ENCODE measurements around the gene MMP14.

Gene MMP14

GRCh38 chr14:22886500-22887259 lies 50.3 kb downstream of the MMP14 start:
- TF ChIP-seq POLR2A (IDR thresholded peaks at IDR 0.05; ENCODE audit: extremely low read depth, insufficient read length) (peak; percentile 56), MAX (IDR thresholded peaks at IDR 0.05; ENCODE audit: low read depth, low read length) (peak; percentile 42; the same call in 1 of the 2 replicates), CTCF (IDR thresholded peaks at IDR 0.05; ENCODE audit: low read depth, low read length) (no peak), MYC (IDR thresholded peaks at IDR 0.05; ENCODE audit: low read depth, low read length) (no peak)
- H3K4me3 ChIP-seq (ENCODE audit: low read depth, low read length), result peak overlapping the region; percentile 85
- DNase-seq (ENCODE audit: low read depth), result peak; percentile 87

GRCh38 chr14:22887260-22887989 lies 51.0 kb downstream of the MMP14 start:
- DNase-seq (ENCODE audit: low read depth), result peak; percentile 91
- peak overlapping the region; percentile 85 for H3K4me3 ChIP-seq (ENCODE audit: low read depth, low read length)
- TF ChIP-seq CTCF (IDR thresholded peaks at IDR 0.05; ENCODE audit: low read depth, low read length), result no peak
- TF ChIP-seq MAX (IDR thresholded peaks at IDR 0.05; ENCODE audit: low read depth, low read length), result peak; percentile 78
- TF ChIP-seq POLR2A (IDR thresholded peaks at IDR 0.05; ENCODE audit: extremely low read depth, insufficient read length), result no peak
- TF ChIP-seq MYC (IDR thresholded peaks at IDR 0.05; ENCODE audit: low read depth, low read length), result peak; percentile 77

- H3K4me3 ChIP-seq (ENCODE audit: low read depth, low read length), result peak overlapping the region; percentile 85
- TF ChIP-seq MAX (IDR thresholded peaks at IDR 0.05; ENCODE audit: low read depth, low read length), result no peak
- no peak for TF ChIP-seq MYC (IDR thresholded peaks at IDR 0.05; ENCODE audit: low read depth, low read length)
Observed at GRCh38 chr14:22887990-22888378, 51.6 kb downstream of the MMP14 start.

GRCh38 chr14:22888662-22889061 lies 52.3 kb downstream of the MMP14 start:
- no peak overlapping the region for H3K4me3 ChIP-seq (ENCODE audit: low read depth, low read length)
- TF ChIP-seq MAX (IDR thresholded peaks at IDR 0.05; ENCODE audit: low read depth, low read length), result no peak
- no peak for TF ChIP-seq MYC (IDR thresholded peaks at IDR 0.05; ENCODE audit: low read depth, low read length)
- TF ChIP-seq POLR2A (IDR thresholded peaks at IDR 0.05; ENCODE audit: extremely low read depth, insufficient read length), result no peak
- no peak for TF ChIP-seq CTCF (IDR thresholded peaks at IDR 0.05; ENCODE audit: low read depth, low read length)
- no peak for DNase-seq (ENCODE audit: low read depth)

More at GRCh38 chr14:22887990-22888378, 51.6 kb downstream of the MMP14 start:
- DNase-seq (ENCODE audit: low read depth), result no peak

GRCh38 chr14:22890416-22890815 lies 54.0 kb downstream of the MMP14 start:
- no peak for DNase-seq (ENCODE audit: low read depth)
- TF ChIP-seq MYC (IDR thresholded peaks at IDR 0.05; ENCODE audit: low read depth, low read length), result no peak
- TF ChIP-seq POLR2A (IDR thresholded peaks at IDR 0.05; ENCODE audit: extremely low read depth, insufficient read length), result no peak
- TF ChIP-seq CTCF (IDR thresholded peaks at IDR 0.05; ENCODE audit: low read depth, low read length), result no peak
- TF ChIP-seq MAX (IDR thresholded peaks at IDR 0.05; ENCODE audit: low read depth, low read length), result no peak
- H3K4me3 ChIP-seq (ENCODE audit: low read depth, low read length), result no peak overlapping the region

- TF ChIP-seq MAX (IDR thresholded peaks at IDR 0.05; ENCODE audit: low read depth, low read length) (no peak), MYC (IDR thresholded peaks at IDR 0.05; ENCODE audit: low read depth, low read length) (no peak), CTCF (IDR thresholded peaks at IDR 0.05; ENCODE audit: low read depth, low read length) (no peak), POLR2A (IDR thresholded peaks at IDR 0.05; ENCODE audit: extremely low read depth, insufficient read length) (no peak)
- H3K4me3 ChIP-seq (ENCODE audit: low read depth, low read length), result no peak overlapping the region
- no peak for DNase-seq (ENCODE audit: low read depth)
Observed at GRCh38 chr14:22892488-22892887, 56.1 kb downstream of the MMP14 start.

All from NB4 (cell line).